Hippocampal formation (tissue), 2 donors: ENCODE data around the gene TBX15.

Experiments
- DNase-seq, 2 donors: peaks; one replicate each; lab custom pipeline; 2025; lab: John Stamatoyannopoulos, UW

Gene TBX15

DNA sequence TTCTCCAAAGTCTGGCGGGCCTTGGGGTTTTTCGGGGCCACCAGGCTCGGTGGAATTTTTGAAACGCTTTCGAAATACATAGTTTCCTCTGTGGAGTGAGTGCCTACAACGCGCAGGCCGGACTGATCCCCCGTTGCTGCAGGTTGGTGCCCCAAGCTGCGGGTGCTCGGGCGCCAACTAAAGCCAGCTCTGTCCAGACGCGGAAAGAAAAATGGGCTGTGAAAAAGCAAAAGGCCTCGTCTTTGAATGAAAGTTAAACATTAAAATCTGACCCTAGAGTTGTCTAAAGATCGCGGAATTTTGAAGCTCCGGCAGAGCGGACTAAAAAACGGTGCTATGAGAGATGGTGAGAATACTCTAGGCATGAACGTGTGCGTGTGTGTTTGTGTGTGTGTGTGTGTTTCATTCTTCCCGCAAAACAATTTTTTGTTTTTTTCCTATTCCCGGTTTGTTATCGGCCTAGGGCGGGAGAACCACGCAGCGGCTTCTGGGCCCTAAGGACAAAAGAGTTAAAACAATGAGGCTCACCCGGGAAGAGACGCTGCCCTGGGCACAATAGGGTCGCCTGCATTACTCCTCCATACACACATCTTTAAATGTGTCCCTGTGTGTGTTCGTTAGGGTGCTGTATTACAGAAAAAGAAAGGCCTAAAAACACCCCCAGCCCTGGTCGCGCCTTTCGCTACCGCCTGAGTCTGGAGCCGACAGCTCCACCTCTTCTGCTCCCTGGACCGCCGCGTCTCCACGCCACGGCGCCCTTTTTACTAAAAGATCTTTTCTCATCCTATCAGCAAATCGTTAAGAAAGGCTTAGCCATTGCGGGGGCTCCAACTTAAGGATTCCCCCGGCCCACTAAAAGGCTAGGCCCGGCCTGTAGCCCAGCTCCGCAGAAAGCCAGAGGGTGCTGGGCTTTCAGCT, 3.2 kb downstream of the TBX15 start:
- no peak for DNase-seq

DNA sequence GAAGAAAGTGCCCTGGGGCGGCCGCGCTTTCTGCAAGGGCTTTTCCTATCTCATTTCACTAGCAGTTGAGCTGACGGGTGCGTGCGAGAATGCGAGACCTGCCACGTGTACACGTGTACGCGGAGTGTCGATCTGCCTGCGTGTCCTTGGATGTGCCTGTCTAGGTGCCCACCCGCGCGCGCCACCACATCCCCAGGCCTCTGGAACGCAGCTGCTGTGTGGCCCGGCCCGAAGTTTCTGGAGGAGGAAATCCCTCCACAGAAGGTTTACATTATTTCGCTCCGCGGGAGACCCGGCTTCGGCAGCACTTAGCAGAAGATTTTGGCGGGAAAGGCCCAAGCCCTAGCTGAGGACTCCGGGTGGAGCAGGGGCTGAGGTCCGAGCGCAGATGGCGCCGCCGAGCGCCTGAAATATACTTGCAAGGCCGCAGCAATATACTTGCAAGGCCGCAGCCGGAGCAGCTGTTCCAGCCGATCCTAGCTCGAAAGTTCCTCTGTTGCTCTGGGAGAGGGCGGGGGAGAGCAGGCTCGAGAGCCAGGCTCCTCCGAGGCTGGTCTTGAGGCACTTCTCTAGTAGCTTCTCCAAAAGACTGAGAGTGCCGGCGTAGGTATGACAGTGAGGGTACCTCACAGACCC, 3.9 kb downstream of the TBX15 start:
- DNase-seq: no peak

DNA sequence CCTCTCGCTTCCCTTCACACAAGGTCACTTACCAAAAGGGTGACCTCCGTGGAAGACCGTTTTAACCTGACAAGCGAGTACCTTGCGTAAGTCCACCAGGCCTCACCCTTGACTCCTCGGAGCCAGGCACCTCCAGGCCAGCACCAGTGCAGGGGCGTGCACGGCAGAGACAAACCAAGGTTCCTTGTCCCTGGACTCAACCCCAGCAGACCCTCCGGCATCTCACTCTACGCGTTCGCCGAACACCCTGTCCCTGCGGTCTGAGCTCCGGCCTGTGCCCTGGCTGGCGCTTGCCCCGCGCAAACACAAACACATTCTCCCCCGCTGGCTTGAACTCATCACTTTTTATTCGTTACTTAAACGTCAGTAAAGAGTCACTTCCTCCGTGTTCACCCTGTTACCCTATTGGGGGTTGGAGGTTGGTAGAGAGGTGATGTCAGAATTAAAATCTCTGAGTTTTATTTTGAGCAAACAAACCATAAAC, 4.5 kb downstream of the TBX15 start:
- no peak for DNase-seq

- no peak for DNase-seq
Measured at GRCh38 chr1:118982821-118983557, 5.2 kb downstream of the TBX15 start.

DNA sequence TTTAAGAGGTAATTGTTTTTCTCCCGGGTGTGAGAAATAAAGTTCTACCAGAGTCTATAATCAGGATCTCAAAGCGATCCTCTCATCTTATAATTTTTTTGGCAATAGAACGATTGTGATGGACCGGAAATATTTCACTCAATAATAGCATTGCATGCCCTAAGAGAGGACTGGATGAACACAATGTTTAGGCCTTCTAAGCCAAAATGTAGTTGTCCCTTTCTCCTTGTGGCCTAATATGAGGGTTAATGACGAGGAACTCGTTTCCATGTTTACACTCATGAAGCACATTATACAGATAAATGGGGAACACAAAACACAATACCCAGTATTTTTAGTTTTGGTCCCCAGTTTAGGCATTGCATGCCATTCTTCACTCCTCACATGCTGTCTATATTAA, 5.9 kb downstream of the TBX15 start:
- no peak for DNase-seq

- no peak for DNase-seq
Measured at GRCh38 chr1:118981436-118981835, 6.7 kb downstream of the TBX15 start.

- no peak for DNase-seq
Measured at GRCh38 chr1:118979754-118980575, 8.2 kb downstream of the TBX15 start.

GRCh38 chr1:118978914-118979701, 9.0 kb downstream of the TBX15 start:
- no peak for DNase-seq

DNA sequence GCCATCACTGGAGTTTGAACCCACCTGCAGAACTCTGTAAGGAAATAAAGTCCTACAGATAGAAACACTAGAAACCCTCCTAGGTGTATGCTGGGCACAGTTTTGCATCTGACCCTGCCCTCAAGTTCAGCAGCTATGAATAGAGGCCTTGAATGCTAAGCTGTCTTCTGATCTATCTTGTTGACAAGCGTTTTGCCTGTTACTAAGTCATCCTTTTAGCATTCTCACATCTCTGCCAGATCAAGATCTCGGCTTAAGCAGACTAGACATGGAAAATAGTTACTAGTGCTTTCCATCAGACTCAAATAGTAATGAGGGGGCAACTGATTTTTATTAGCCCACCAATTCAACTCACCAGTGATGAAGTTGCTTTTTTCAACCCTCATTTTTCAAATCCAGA, 10.5 kb downstream of the TBX15 start:
- DNase-seq: no peak

DNA sequence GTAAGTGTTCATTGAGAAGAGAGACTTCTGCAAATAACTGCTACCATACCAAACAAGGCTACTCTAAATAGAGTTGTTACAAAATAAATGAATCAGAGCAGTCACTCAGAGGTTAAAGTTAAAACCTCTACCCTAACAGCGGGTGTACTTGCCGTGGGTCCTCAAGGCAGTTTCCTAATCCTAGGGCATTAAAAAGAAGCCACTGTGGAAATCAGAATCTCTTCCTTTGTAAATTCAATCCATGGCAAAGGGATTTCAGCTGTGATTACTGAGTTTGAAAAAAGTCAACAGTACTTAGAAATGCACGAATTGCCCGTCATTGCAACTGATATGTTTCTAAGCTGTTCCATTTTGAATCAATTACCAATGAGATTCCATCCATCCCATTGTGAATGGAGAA, 13.5 kb downstream of the TBX15 start:
- DNase-seq: no peak

DNA sequence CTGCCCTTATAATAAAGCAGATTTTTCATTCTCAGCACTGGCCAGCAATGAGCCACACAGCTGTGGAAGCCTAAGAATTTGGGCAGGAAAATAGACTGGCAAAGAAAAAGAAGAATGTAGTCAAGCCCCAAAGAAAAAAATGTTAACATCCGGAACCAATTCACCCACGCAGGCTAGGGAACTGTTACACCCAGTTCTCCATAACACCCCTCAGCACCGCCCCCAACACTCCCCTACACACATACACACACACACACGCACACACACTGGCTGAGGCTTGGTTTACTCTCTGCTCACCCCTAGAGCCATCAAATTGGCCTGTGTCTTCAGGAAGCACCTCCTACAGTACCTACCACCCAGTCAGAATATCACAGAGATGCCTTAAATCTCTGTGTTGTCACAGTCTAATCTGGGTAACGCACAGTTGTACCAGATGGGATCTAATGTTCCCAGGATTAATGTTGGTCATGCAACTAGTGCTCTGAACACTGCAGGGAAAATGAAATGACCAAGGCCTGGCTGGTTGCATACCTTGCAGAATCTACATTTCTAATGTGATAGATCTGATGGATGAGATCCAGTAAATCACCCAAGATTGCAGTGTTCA, 14.5 kb downstream of the TBX15 start:
- DNase-seq: no peak

- DNase-seq: no peak
Measured at GRCh38 chr1:118973032-118973431, 15.1 kb downstream of the TBX15 start.

GRCh38 chr1:118970451-118970850, 17.7 kb downstream of the TBX15 start:
- DNase-seq: no peak

DNA sequence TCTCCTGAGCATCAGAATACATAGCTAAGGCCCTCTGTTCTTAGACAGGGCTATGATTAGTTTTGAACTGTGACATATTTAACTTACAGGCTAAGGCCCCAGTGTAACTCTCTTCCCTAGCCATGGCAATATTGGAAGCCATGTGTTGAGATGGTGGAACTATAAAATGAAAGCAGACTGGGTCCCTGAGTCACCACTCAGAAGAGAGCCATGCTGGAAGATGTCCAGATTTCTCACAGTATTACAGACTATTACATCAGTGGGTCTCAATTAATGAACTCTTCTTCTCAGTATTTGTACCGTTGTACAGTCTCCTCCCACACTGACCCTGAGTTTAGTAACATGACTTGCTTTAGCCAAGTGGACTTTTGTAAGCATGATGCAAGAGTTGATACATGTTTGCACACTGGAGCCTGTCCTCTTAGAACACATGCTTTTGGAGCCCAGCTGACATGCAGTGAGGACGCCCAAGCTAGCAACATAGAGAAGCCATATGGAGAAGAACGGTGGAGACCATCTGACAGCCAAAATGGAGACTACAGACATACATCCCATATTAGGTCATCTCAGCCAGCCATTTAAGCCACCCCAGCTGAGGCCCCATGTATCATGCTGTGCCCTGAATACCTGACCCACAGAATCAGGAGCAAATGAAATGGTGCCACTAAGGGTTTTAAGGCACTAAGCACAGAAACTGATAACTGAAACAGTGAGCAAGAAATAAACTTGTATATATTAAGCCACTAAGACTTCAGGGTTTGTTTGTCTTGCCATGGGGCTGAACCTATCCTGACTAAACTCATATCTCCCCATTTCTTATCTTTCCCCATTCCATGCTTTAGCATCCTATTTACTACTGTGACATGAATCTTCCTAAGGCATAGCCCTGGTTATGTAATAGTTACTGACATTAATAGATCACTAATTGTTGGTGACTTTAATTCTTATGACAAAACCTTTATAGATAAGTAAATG, 24.4 kb downstream of the TBX15 start:
- no peak for DNase-seq

- DNase-seq: no peak
Measured at GRCh38 chr1:118963138-118963455, 25.0 kb downstream of the TBX15 start.

GRCh38 chr1:118961156-118961555, 27.0 kb downstream of the TBX15 start:
- no peak for DNase-seq

DNA sequence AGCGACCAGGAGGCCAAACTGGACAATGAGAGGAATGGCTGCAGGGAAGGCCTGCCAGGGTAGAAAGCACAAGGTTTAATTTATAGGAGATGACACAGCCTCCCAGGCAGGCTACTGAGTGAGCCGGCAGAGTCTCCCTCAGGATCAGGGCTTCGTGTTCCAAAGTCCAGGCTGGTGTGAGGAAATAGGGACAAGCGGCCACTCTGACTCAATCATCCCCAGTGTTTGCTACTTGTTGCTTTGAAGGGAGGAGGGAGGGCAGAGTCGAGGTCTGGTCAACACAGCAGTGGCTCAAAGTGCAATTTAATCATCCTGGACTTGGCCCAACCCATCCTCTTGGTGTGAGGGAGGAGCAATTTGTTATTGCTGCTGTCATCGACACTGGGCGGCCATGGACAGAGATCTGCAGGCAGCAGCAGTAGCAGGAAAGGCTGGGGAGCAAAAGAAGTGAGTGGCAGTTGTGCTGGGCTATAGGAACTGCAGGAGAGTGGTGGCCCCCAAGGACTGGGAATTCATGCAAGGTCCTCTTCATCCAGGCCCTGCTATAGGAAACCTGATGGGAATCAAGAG, 27.5 kb downstream of the TBX15 start:
- DNase-seq: no peak

GRCh38 chr1:118960026-118960561, 28.0 kb downstream of the TBX15 start:
- no peak for DNase-seq
